Smooth muscle cell of the brain vasculature (primary cell): ENCODE data around the gene PPM1D.

Source experiments
- DNase-seq: peaks from one replicate; pipeline ENCODE4 v3.0.0-alpha.2; 2012; ENCODE audit warnings: low read depth, low spot score

PPM1D gene

GRCh38 chr17:60618854-60619526, 19.0 kb downstream of the PPM1D start:
- DNase-seq: no peak

- no peak for DNase-seq
Measured at GRCh38 chr17:60622961-60623360, 23.0 kb downstream of the PPM1D start.

GRCh38 chr17:60623415-60623814, 23.4 kb downstream of the PPM1D start:
- DNase-seq: no peak

DNA sequence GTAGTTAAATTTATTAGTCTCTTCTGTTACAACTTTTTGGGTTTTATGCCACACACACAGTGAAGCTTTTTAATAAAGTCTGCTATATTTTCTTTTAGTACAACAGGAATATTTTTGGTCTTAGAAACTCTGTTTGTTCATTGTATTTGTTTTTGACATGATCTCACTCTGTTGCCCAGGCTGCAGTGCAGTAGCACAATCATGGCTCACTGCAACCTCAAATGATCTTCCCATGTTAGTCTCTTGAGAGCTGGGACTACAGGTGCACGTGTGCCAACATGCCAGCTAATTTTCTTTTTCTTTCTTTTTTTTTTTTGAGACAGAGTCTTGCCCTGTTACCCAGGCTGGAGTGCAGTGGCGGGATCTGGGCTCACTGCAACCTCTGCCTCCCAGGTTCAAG, 27.1 kb downstream of the PPM1D start:
- DNase-seq: no peak

GRCh38 chr17:60628252-60628889, 28.4 kb downstream of the PPM1D start:
- no peak for DNase-seq

GRCh38 chr17:60629120-60629519, 29.1 kb downstream of the PPM1D start:
- DNase-seq: no peak

DNA sequence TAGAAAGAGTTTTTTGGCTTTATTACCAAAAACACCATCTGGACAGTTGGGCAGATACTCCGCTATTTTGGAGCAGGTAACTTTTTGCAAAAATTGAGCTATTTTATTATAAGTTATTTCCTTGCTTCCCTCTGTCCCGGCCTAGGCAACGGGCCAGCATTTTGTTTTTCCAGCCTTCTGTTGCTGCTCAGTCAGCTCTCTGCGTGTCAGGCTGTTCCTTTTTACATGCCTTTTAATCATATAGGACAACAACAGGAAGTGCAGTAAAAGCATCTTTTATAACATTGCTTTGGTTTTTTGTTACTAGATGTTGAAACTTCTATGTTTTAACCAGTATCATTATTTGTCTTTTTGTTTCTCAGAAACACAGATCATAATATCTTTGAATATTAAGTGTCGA, 30.4 kb downstream of the PPM1D start:
- DNase-seq: peak; percentile 39

- no peak for DNase-seq
Measured at GRCh38 chr17:60631119-60631518, 31.1 kb downstream of the PPM1D start.

DNA sequence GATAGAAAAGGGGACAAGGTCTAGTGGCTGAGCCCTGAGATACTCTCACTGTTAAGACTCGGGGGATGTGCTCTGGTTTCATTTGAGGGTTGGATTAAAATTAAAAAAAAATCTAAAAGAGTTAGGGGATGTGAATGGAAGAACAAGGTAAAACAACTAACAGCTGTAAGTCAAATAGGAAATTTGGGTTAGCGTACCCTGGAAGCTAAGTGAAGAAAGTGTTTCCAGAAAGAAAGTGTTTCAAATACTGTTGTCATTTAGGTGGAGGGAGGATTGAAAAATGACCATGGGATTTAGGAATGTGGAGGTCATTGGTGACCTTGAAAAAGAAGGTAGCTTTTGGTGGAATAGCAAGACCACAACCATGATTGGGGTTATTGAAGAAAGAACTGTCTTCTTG, 37.7 kb downstream of the PPM1D start:
- no peak for DNase-seq

DNA sequence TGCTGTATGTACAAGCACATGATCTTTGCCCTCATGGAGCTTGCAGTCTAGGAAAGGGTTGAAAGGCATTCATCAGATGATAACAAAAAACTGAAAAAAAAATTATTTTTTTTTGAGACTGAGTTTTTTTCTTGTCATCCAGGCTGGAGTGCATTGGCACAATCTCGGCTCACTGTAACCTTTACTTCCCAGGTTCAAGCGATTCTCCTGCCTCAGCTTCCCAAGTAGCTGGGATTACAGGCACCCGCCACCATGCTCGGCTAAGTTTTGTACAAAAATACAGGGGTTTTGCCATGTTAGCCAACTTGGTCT, 39.0 kb downstream of the PPM1D start:
- no peak for DNase-seq

GRCh38 chr17:60640503-60640902, 40.5 kb downstream of the PPM1D start:
- no peak for DNase-seq

DNA sequence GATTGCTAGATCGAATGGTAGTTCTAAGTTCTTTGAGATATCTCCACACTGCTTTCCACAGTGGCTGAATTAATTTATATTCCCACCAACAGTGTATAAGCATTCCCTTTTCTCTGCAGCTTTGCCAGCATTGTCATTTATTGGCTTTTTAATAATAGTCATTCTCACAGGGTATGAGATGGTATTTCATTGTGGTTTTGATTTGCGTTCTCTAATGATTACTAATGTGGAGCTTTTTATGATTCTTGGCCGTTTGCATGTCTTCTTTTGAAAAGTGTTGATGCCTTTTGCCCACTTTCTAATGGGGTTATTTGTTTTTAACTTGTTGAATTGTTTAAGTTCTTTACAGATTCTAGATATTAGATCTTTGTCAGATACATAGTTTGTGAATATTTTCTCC, 41.1 kb downstream of the PPM1D start:
- DNase-seq: no peak

GRCh38 chr17:60641810-60642220, 41.8 kb downstream of the PPM1D start:
- DNase-seq: peak; percentile 74

DNA sequence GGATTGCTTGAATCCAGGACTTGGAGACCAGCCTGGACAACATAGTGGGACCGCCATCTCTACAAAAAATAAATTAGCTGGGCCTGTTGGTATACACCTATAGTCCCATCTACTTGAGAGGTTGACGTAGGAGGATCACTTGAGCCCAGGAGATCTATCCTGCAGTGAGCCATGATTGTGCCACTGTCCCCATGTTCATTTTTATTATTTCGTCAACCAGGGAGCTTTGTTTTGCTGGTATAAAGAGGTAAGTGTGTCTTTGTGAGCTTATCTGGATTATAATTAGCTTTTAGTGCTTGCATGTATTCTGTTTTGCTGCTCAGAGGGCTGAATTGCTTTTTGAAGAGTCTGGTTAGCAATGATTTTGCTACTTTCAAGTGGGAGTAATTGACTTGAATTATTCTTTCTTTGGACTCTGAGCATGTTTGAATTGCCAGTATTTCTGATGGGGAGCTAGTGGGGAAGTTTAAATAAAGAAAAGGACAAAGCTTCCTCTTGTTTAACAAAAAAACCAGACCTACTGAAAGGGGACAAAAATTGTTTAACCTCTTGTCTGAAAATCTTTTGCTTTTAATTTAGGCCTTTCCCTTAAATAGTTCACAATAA, 46.0 kb downstream of the PPM1D start:
- no peak for DNase-seq

GRCh38 chr17:60646701-60647100, 46.7 kb downstream of the PPM1D start:
- DNase-seq: no peak

- DNase-seq: no peak
Measured at GRCh38 chr17:60647705-60648104, 47.7 kb downstream of the PPM1D start.

GRCh38 chr17:60652454-60653247, 52.7 kb downstream of the PPM1D start:
- no peak for DNase-seq

DNA sequence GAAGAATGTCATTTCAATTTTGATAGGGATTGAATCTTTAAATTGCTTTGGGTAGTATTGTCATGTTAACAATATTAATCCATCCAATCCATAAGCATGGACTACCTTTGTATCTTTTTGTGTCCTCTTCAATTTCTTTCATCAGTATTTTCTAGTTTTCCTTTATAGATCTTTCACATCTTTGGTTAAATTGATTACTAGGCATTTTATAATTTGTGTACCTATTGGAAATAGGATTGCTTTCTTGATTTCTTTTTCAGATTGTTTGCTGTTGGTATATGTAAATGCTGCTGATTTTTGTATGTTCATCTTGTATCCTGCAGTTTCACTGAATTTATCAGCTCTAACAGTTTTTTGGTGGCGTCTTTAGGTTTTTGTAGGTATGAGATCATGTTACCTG, 53.6 kb downstream of the PPM1D start:
- DNase-seq: no peak

DNA sequence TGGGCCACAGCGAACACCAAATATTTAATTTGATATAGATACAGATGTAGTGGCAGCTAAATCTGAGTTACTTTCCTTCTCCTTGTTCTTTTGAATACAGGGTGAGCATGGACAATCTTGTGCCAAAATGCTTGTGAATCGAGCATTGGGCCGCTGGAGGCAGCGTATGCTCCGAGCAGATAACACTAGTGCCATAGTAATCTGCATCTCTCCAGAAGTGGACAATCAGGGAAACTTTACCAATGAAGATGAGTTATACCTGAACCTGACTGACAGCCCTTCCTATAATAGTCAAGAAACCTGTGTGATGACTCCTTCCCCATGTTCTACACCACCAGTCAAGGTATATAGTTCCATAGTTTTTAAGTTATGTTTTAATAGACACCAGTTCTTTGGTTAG, 56.5 kb downstream of the PPM1D start:
- no peak for DNase-seq

DNA sequence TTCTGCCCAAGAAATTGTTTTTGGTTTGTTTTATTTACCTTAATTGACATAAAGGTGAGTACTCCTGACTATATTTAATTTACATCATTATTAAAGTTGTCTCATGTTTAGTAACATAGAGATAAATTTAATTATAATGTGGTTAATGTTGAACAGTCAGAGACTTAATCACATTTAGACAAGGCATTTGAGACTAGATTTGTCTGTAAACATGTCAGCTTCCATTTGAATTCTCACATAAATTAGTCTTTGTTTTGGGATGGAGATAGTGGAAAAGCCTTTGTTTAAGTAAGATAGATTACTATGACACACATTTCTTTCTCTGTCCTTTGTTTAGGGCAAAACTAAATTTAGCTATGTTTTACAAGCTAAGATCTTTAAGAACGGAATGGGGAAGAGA, 59.2 kb downstream of the PPM1D start:
- no peak for DNase-seq

GRCh38 chr17:60661489-60661888, 61.5 kb downstream of the PPM1D start:
- no peak for DNase-seq

- DNase-seq: no peak
Measured at GRCh38 chr17:60664022-60664421, 64.0 kb downstream of the PPM1D start.

- no peak for DNase-seq
Measured at GRCh38 chr17:60665602-60666001, 65.6 kb downstream of the PPM1D start.
